Keratinocyte (primary cell): Measurements from ENCODE around the gene CGB5. TPM values are rescaled to one million over a fixed set of nuclear protein-coding genes. Genes with fewer than 3 reads are reported as not detected.

Experiments used
- DNase-seq: peaks from one replicate; pipeline ENCODE4 v3.0.0-alpha.2; 2011; ENCODE audit warnings: low read depth, missing footprints, low spot score
- FAIRE-seq: peaks from 2 replicates; lab custom pipeline; 2011; peaks lifted over from hg19 to GRCh38; lab: Jason Lieb, UNC
- H2AFZ ChIP-seq: 2 replicates; pipeline ENCODE4 v1.6.0; 2012; ENCODE audit warnings: low read length, control low read depth, inconsistent platforms; ENCODE audit not compliant: control insufficient read depth
- H3K27ac ChIP-seq: 2 replicates; pipeline ENCODE4 v1.5.1; 2011; ENCODE audit warnings: low read length; ENCODE audit not compliant: control insufficient read depth, insufficient read depth
- H3K27me3 ChIP-seq: 3 replicates; pipeline ENCODE4 v1.6.0; 2011; ENCODE audit warnings: low read length; ENCODE audit not compliant: control insufficient read depth, insufficient read depth; ENCODE audit errors: extremely low read depth
- H3K36me3 ChIP-seq, 2 experiments: 2 replicates in 1 of 2; 3 replicates in 1 of 2; pipeline ENCODE4 v1.5.1; 2011; ENCODE audit warnings: low read length in 2 of 2, mild to moderate bottlenecking in 1 of 2; ENCODE audit not compliant: control insufficient read depth in 2 of 2, insufficient read depth in 2 of 2; ENCODE audit errors: extremely low read depth in 1 of 2
- H3K4me1 ChIP-seq: 3 replicates; pipeline ENCODE4 v1.5.1; 2011; ENCODE audit warnings: low read length; ENCODE audit not compliant: control insufficient read depth, insufficient read depth; ENCODE audit errors: extremely low read depth
- H3K4me2 ChIP-seq: 3 replicates; pipeline ENCODE4 v1.6.0; 2011; ENCODE audit warnings: low read depth, low read length; ENCODE audit not compliant: control insufficient read depth, insufficient read depth; ENCODE audit errors: extremely low read depth
- H3K4me3 ChIP-seq, 3 experiments: fragments of 200-600 bp in 1 of 3; sonication (generic) in 1 of 3; 2 replicates in 2 of 3; 3 replicates in 1 of 3; pipeline ENCODE4 v1.5.1; 2011 to 2016; ENCODE audit warnings: low read length in 3 of 3, mild to moderate bottlenecking in 3 of 3, control low read depth in 2 of 3, inconsistent platforms in 1 of 3, low read depth in 1 of 3, mixed read lengths in 1 of 3, mixed run types in 1 of 3, moderate library complexity in 1 of 3; ENCODE audit not compliant: control insufficient read depth in 2 of 3, insufficient read depth in 2 of 3; ENCODE audit errors: extremely low read depth in 1 of 3
- H3K79me2 ChIP-seq: 2 replicates; pipeline ENCODE4 v1.6.0; 2012; ENCODE audit warnings: low read length; ENCODE audit not compliant: control insufficient read depth, insufficient read depth
- H3K9ac ChIP-seq: 3 replicates; pipeline ENCODE4 v1.6.0; 2011; ENCODE audit warnings: low read length; ENCODE audit not compliant: control insufficient read depth, insufficient read depth; ENCODE audit errors: extremely low read depth
- H3K9me1 ChIP-seq: 3 replicates; pipeline ENCODE4 v1.6.0; 2011; ENCODE audit warnings: low read length; ENCODE audit not compliant: control insufficient read depth, insufficient read depth; ENCODE audit errors: extremely low read depth
- H3K9me3 ChIP-seq: 2 replicates; pipeline ENCODE4 v1.5.1; 2012; ENCODE audit warnings: low read depth, low read length; ENCODE audit not compliant: control insufficient read depth
- H4K20me1 ChIP-seq: 3 replicates; pipeline ENCODE4 v1.6.0; 2011; ENCODE audit warnings: low read length; ENCODE audit not compliant: control insufficient read depth, insufficient read depth; ENCODE audit errors: extremely low read depth
- CTCF ChIP-seq, 3 experiments: IDR thresholded peaks in 1 of 3; conservative IDR thresholded peaks in 1 of 3; optimal IDR thresholded peaks in 1 of 3; 2 replicates in 2 of 3; 3 replicates in 1 of 3; pipeline versions ENCODE3 to v1.5.1; 2011; ENCODE audit warnings: low read length in 3 of 3, mild to moderate bottlenecking in 3 of 3, moderate library complexity in 2 of 3, control low read depth in 1 of 3, inconsistent platforms in 1 of 3; ENCODE audit not compliant: insufficient read depth in 2 of 3; ENCODE audit errors: extremely low read depth in 1 of 3
- EZH2 ChIP-seq: IDR thresholded peaks from one replicate; pipeline ENCODE4 v1.6.1; 2012; ENCODE audit warnings: inconsistent platforms, mild to moderate bottlenecking, low read length, moderate library complexity
- dilution Hi-C: fragments of 300-500 bp; cut with MboI; formaldehyde crosslinking; loops from one replicate; pipeline ENCODE4 v1.7.0; 2020; ENCODE audit warnings: low sequenced_read_pairs; ENCODE audit not compliant: extremely low pct_ligation_motif_present
- polyA plus RNA-seq, 5 experiments: library from polyadenylated mRNA; depleted of rRNA in 3 of 5; stranded (reverse) in 3 of 5; stranded (forward) in 1 of 5; unstranded in 1 of 5; fragments of >200 nt; gene quantifications; 1 replicate in 1 of 5; 2 replicates in 3 of 5; 3 replicates in 1 of 5; pipeline versions ENCODE4 v1.2.1 to v1.2.3, GENCODE V29; 2011 to 2012; ENCODE audit warnings: missing spikeins in 2 of 5, low read depth in 1 of 5, low replicate concordance in 1 of 5

The CGB5 gene
- polyA plus RNA-seq, 1 donor (not counting 4 experiments of a cell fraction or from before 2014, with no cell fraction given) = 0.21 TPM

- Histone ChIP-seq H3K4me2 (no peak overlapping the region), H4K20me1 (no peaks in the 10 kb centered on the region), H3K27me3 (no peaks in the 10 kb centered on the region), H2AFZ (no peak overlapping the region), H3K27ac (no peak overlapping the region), H3K4me3 (no peak overlapping the region), H3K36me3 (peaks cover 39% of the 10 kb centered on the region in 2 experiments), H3K9ac (no peak overlapping the region), H3K4me1 (no peaks in the 10 kb centered on the region), H3K9me3 (no peaks in the 10 kb centered on the region), H3K9me1 (no peaks in the 10 kb centered on the region), H3K79me2 (no peaks in the 10 kb centered on the region)
- DNase-seq = no peak
- TF ChIP-seq EZH2 (no peak), CTCF (optimal IDR thresholded peaks at IDR 0.05 in 1 of 3, IDR thresholded peaks at IDR 0.05 in 1 of 3, conservative IDR thresholded peaks at IDR 0.05 in 1 of 3; ENCODE audit: extremely low read depth in 1 of 3, insufficient read depth in 2 of 3, low read length in 3 of 3) (no peak)
- FAIRE-seq = no peak
- dilution Hi-C loops = no loop called here
Observed at GRCh38 chr19:49006905-49007304, 36.7 kb upstream of the CGB5 start.

GRCh38 chr19:49009828-49010227, 33.8 kb upstream of the CGB5 start:
- Histone ChIP-seq H3K36me3 (peaks cover 26 to 39% of the 10 kb centered on the region in 2 experiments), H3K27me3 (no peaks in the 10 kb centered on the region), H4K20me1 (no peaks in the 10 kb centered on the region), H3K79me2 (no peaks in the 10 kb centered on the region), H3K9ac (no peak overlapping the region), H3K4me3 (no peak overlapping the region), H3K27ac (no peak overlapping the region), H2AFZ (no peak overlapping the region), H3K4me1 (no peaks in the 10 kb centered on the region), H3K9me1 (no peaks in the 10 kb centered on the region), H3K4me2 (no peak overlapping the region), H3K9me3 (no peaks in the 10 kb centered on the region)
- no peak for TF ChIP-seq CTCF (optimal IDR thresholded peaks at IDR 0.05 in 1 of 3, IDR thresholded peaks at IDR 0.05 in 1 of 3, conservative IDR thresholded peaks at IDR 0.05 in 1 of 3; ENCODE audit: extremely low read depth in 1 of 3, insufficient read depth in 2 of 3, low read length in 3 of 3)
- no peak for TF ChIP-seq EZH2
- no peak for FAIRE-seq
- dilution Hi-C loops = no loop called here
- no peak for DNase-seq
